ENCODE data around the gene FKBP9.
A peak's percentile ranks its signal among the peaks of the same experiment; 100 is the strongest.

GRCh38 chr7:32942415-32943251, 14.6 kb upstream of the FKBP9 start:
- TF ChIP-seq CTCF (IDR thresholded peaks at IDR 0.05; ENCODE audit: poor library complexity) = peak; percentile 58
- TF ChIP-seq EZH2 (IDR thresholded peaks at IDR 0.05; ENCODE audit: borderline replicate concordance) = no peak

Measured in hepatocyte (in vitro differentiated cells).